GM12878 (cell line): ENCODE data around the gene SIVA1. TPM values are rescaled to one million over a fixed set of nuclear protein-coding genes. Genes with fewer than 3 reads are reported as not detected.

Experiments used
- ATAC-seq: fragments of 200-7000 bp; cut with Tn5 transposase; 3 replicates; pipeline ENCODE4 v1.9.1; 2020; ENCODE audit warnings: mild to moderate bottlenecking, moderate library complexity
- BruUV-seq: library from RNA; stranded (reverse); fragments of 400-500 nt; replicated peaks from 2 replicates; lab custom pipeline; 2021; lab: Mats Ljungman, UMichigan
- CTCF ChIA-PET: fragments of 300-600 bp; sonication (Branson Sonifier 250); formaldehyde crosslinking; extraction: SDS; loops from one replicate; lab custom pipeline; 2021; ENCODE audit warnings: inconsistent platforms; lab: Yijun Ruan, JAX
- POLR2A ChIA-PET: fragments of 350-600 bp; formaldehyde crosslinking; extraction: SDS; loops from one replicate; lab custom pipeline; 2021; ENCODE audit warnings: inconsistent platforms; lab: Charles Lee
- RAD21 ChIA-PET: fragments of 300-600 bp; sonication (Branson Sonifier 250); formaldehyde crosslinking; loops from one replicate; lab custom pipeline; 2023; ENCODE audit warnings: antibody characterized with exemption; ENCODE audit not compliant: unreplicated experiment; lab: Charles Lee
- SMC1A ChIA-PET: fragments of 300-600 bp; sonication (Branson Sonifier 250); formaldehyde crosslinking; loops from one replicate; lab custom pipeline; 2023; ENCODE audit not compliant: unreplicated experiment, uncharacterized antibody; lab: Charles Lee
- DNase-seq: peaks from one replicate; pipeline ENCODE4 v3.0.0-alpha.2; 2011; ENCODE audit warnings: low read depth, low spot score
- FAIRE-seq: peaks from 3 replicates; lab custom pipeline; 2011; peaks lifted over from hg19 to GRCh38; lab: Jason Lieb, UNC
- H2AFZ ChIP-seq: 2 replicates; pipeline ENCODE4 v1.6.0; 2011; ENCODE audit warnings: low read depth, low read length, control low read depth; ENCODE audit not compliant: control insufficient read depth
- H3K27ac ChIP-seq: 2 replicates; pipeline ENCODE4 v1.5.1; 2011; ENCODE audit warnings: control low read depth; ENCODE audit not compliant: control insufficient read depth, insufficient read depth
- H3K27me3 ChIP-seq, 2 experiments: replicated peaks in 1 of 2; 2 replicates each; pipeline versions ENCODE4 v1.6.0 to v1.6.1; 2011; ENCODE audit warnings: low read length in 1 of 2; ENCODE audit not compliant: control insufficient read depth in 2 of 2, insufficient read depth in 2 of 2
- H3K36me3 ChIP-seq, 2 experiments: 2 replicates each; pipeline ENCODE4 v1.5.1; 2011; ENCODE audit warnings: low read length in 1 of 2; ENCODE audit not compliant: control insufficient read depth in 2 of 2, insufficient read depth in 2 of 2
- H3K4me1 ChIP-seq: 2 replicates; pipeline ENCODE4 v1.6.1; 2011; ENCODE audit warnings: mild to moderate bottlenecking, low read length, moderate library complexity, mixed read lengths; ENCODE audit not compliant: control insufficient read depth, insufficient read depth
- H3K4me2 ChIP-seq: 2 replicates; pipeline ENCODE4 v1.6.0; 2011; ENCODE audit warnings: control low read depth; ENCODE audit not compliant: control insufficient read depth, insufficient read depth
- H3K4me3 ChIP-seq: fragments of 200-600 bp; sonication (generic); 2 replicates; pipeline ENCODE4 v1.5.1; 2016
- H3K79me2 ChIP-seq: 2 replicates; pipeline ENCODE4 v1.6.0; 2011; ENCODE audit warnings: low read length; ENCODE audit not compliant: control insufficient read depth, insufficient read depth
- H3K9ac ChIP-seq: 2 replicates; pipeline ENCODE4 v1.8.0; 2011; ENCODE audit warnings: low read length, control low read depth, mixed read lengths; ENCODE audit not compliant: control insufficient read depth, insufficient read depth
- H3K9me3 ChIP-seq: replicated peaks from 3 replicates; pipeline ENCODE4 v1.5.1; 2011; ENCODE audit warnings: mild to moderate bottlenecking, low read length; ENCODE audit not compliant: control insufficient read depth, insufficient read depth
- H4K20me1 ChIP-seq: 2 replicates; pipeline ENCODE4 v1.6.0; 2011; ENCODE audit not compliant: control insufficient read depth, insufficient read depth
- CBX3 ChIP-seq: fragments of 200-600 bp; sonication (generic); IDR thresholded peaks from 2 replicates; pipeline ENCODE4 v1.6.1; 2016; ENCODE audit warnings: low read depth, borderline replicate concordance
- SMC3 ChIP-seq: IDR thresholded peaks from 2 replicates; pipeline ENCODE4 v1.6.1; 2011; ENCODE audit warnings: low read length, improper control_type of control experiment, borderline replicate concordance
- ZNF207 ChIP-seq: fragments of 450-650 bp; IDR thresholded peaks from 2 replicates; pipeline ENCODE4 v1.6.1; 2014; ENCODE audit warnings: antibody characterized with exemption, mild to moderate bottlenecking, borderline replicate concordance
- WGBS: methylation state at CpG from one replicate; pipeline ENCODE4 v1.1.6; 2016; ENCODE audit warnings: low lambda C conversion rate; ENCODE audit not compliant: insufficient replicate concordance, insufficient coverage; ENCODE audit errors: missing lambda C conversion rate; 5-methylcytosine and 5-hydroxymethylcytosine counted together
- in situ Hi-C: fragments of 300-500 bp; cut with MboI; formaldehyde crosslinking; loops from 9 replicates; pipeline ENCODE4 v1.14.3; 2018; ENCODE audit warnings: mixed read lengths
- intact Hi-C: fragments of 100-400 bp; cut with micrococcal nuclease; formaldehyde crosslinking; loops from one replicate; pipeline ENCODE4 v1.14.2; 2022; ENCODE audit not compliant: unreplicated experiment
- polyA plus RNA-seq, 11 experiments: library from polyadenylated mRNA; depleted of rRNA in 4 of 11; unstranded in 6 of 11; stranded (reverse) in 5 of 11; fragments of >200 nt; fragmentation: Nextera tagmentation in 4 of 11; fragmentation: Illumina TruSeq in 1 of 11; extraction: Ambion mirVana in 4 of 11; extraction: Trizol in 1 of 11; gene quantifications; 1 replicate in 1 of 11; 2 replicates in 10 of 11; pipeline versions ENCODE4 v1.2.1 to v1.2.3, GENCODE V29; 2011 to 2016; ENCODE audit warnings: inconsistent platforms in 2 of 11, missing spikeins in 2 of 11, low read depth in 1 of 11
- total RNA-seq, 4 experiments: library from RNA; depleted of rRNA in 3 of 4; stranded (reverse); fragments of >200 nt in 3 of 4; fragmentation: Illumina TruSeq in 1 of 4; extraction: Trizol in 1 of 4; gene quantifications; 2 replicates each; pipeline versions ENCODE4 v1.2.1 to v1.2.3, GENCODE V29; 2013 to 2021
- TF ChIP-seq, protein P1 (sequence below), 3 experiments: IDR thresholded peaks in 2 of 3; conservative IDR thresholded peaks in 1 of 3; 2 replicates each; pipeline ENCODE4 v1.5.1; 2011; ENCODE audit warnings: low read depth in 3 of 3, low read length in 3 of 3, mild to moderate bottlenecking in 3 of 3, control low read depth in 2 of 3, moderate library complexity in 2 of 3, inconsistent platforms in 1 of 3, mixed read lengths in 1 of 3; ENCODE audit not compliant: control insufficient read depth in 2 of 3, insufficient read depth in 1 of 3; ENCODE audit errors: extremely low read depth in 1 of 3
- TF ChIP-seq, protein P2 (sequence below): fragments of 150-350 bp; IDR thresholded peaks from 2 replicates; pipeline ENCODE4 v1.6.1; 2014; ENCODE audit warnings: mild to moderate bottlenecking, low read depth, low read length

Gene SIVA1
- total and polyA plus RNA-seq, 10 of the 15 experiments (the other 5 are each of a cell fraction or from before 2014, with no cell fraction given) = 4.6 to 282 (median 106) TPM

- Histone ChIP-seq H3K4me2 (no peak overlapping the region), H3K27ac (no peak overlapping the region), H4K20me1 (no peaks in the 10 kb centered on the region), H3K27me3 (no peaks in the 10 kb centered on the region; a peak in 2 of 4 replicates), H3K36me3 (no peaks in the 10 kb centered on the region), H3K4me1 (no peaks in the 10 kb centered on the region), H3K4me3 (no peak overlapping the region), H3K9ac (no peak overlapping the region), H3K79me2 (no peaks in the 10 kb centered on the region), H3K9me3 (no peaks in the 10 kb centered on the region), H2AFZ (no peak overlapping the region)
- in situ Hi-C loops (no loop called here), intact Hi-C loops (no loop called here)
- DNase-seq (no peak), ATAC-seq (no peak), FAIRE-seq (no peak)
- RAD21 ChIA-PET = no interaction called here
- TF ChIP-seq ZNF207 = no peak
- TF ChIP-seq, protein P1, sequence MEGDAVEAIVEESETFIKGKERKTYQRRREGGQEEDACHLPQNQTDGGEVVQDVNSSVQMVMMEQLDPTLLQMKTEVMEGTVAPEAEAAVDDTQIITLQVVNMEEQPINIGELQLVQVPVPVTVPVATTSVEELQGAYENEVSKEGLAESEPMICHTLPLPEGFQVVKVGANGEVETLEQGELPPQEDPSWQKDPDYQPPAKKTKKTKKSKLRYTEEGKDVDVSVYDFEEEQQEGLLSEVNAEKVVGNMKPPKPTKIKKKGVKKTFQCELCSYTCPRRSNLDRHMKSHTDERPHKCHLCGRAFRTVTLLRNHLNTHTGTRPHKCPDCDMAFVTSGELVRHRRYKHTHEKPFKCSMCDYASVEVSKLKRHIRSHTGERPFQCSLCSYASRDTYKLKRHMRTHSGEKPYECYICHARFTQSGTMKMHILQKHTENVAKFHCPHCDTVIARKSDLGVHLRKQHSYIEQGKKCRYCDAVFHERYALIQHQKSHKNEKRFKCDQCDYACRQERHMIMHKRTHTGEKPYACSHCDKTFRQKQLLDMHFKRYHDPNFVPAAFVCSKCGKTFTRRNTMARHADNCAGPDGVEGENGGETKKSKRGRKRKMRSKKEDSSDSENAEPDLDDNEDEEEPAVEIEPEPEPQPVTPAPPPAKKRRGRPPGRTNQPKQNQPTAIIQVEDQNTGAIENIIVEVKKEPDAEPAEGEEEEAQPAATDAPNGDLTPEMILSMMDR (IDR thresholded peaks at IDR 0.05 in 2 of 3, conservative IDR thresholded peaks at IDR 0.05 in 1 of 3; ENCODE audit: control insufficient read depth in 2 of 3, extremely low read depth in 1 of 3, insufficient read depth in 1 of 3, low read depth in 3 of 3, low read length in 3 of 3) = no peak
- no peak for TF ChIP-seq CBX3
- no peak for TF ChIP-seq SMC3
- TF ChIP-seq, protein P2, sequence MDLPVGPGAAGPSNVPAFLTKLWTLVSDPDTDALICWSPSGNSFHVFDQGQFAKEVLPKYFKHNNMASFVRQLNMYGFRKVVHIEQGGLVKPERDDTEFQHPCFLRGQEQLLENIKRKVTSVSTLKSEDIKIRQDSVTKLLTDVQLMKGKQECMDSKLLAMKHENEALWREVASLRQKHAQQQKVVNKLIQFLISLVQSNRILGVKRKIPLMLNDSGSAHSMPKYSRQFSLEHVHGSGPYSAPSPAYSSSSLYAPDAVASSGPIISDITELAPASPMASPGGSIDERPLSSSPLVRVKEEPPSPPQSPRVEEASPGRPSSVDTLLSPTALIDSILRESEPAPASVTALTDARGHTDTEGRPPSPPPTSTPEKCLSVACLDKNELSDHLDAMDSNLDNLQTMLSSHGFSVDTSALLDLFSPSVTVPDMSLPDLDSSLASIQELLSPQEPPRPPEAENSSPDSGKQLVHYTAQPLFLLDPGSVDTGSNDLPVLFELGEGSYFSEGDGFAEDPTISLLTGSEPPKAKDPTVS = no peak
- BruUV-seq = no TSS peak
- WGBS = 14% methylated on average over 14 of the region's 14 CpGs
- CTCF ChIA-PET = no interaction called here
- SMC1A ChIA-PET = no interaction called here
- POLR2A ChIA-PET = no interaction called here
Observed at GRCh38 chr14:104732355-104732804, 20.6 kb upstream of the SIVA1 start.
